Small intestine (tissue), 7 donors: ENCODE measurements around the gene DLX4. TPM values are rescaled to one million over a fixed set of nuclear protein-coding genes. Genes with fewer than 3 reads are reported as not detected.

Experiments used
- DNase-seq, 2 donors: peaks; one replicate each; pipeline versions ENCODE4 v3.0.0 to v3.0.0-alpha.2; 2013
- FAIRE-seq: peaks from 2 replicates; lab custom pipeline; 2012; peaks lifted over from hg19 to GRCh38; lab: Jason Lieb, UNC
- H3K27ac ChIP-seq, 3 donors: one replicate each; pipeline ENCODE4 v1.5.1; 2013; ENCODE audit warnings: low read length in 2 of 3, mild to moderate bottlenecking in 2 of 3, control low read depth in 1 of 3, inconsistent platforms in 1 of 3, low read depth in 1 of 3, moderate library complexity in 1 of 3
- H3K27me3 ChIP-seq, 3 donors: one replicate each; pipeline ENCODE4 v1.6.1; 2013; ENCODE audit warnings: low read length in 3 of 3, inconsistent platforms in 1 of 3; ENCODE audit not compliant: control insufficient read depth in 3 of 3, insufficient read depth in 3 of 3
- H3K36me3 ChIP-seq, 3 donors: one replicate each; pipeline ENCODE4 v1.6.1; 2013; ENCODE audit warnings: low read length in 3 of 3, inconsistent platforms in 1 of 3, low read depth in 1 of 3, mild to moderate bottlenecking in 1 of 3, moderate library complexity in 1 of 3; ENCODE audit not compliant: control insufficient read depth in 3 of 3, insufficient read depth in 2 of 3
- H3K4me1 ChIP-seq, 3 donors: one replicate each; pipeline ENCODE4 v1.6.1; 2013; ENCODE audit warnings: low read length in 2 of 3, inconsistent platforms in 1 of 3, low read depth in 1 of 3, mild to moderate bottlenecking in 1 of 3, moderate library complexity in 1 of 3; ENCODE audit not compliant: control insufficient read depth in 3 of 3, insufficient read depth in 2 of 3
- H3K4me3 ChIP-seq, 3 donors: one replicate each; pipeline ENCODE4 v1.5.1; 2013; ENCODE audit warnings: low read length in 3 of 3, control low read depth in 1 of 3, inconsistent platforms in 1 of 3, low read depth in 1 of 3, mild to moderate bottlenecking in 1 of 3, moderate library complexity in 1 of 3
- H3K9me3 ChIP-seq, 2 donors: one replicate each; pipeline ENCODE4 v1.6.1; 2013; ENCODE audit warnings: low read depth in 1 of 2, low read length in 1 of 2; ENCODE audit not compliant: control insufficient read depth in 2 of 2, insufficient read depth in 1 of 2
- WGBS, 3 donors: extraction: QIAGEN DNeasy Blood & Tissue Kit; methylation state at CpG; one replicate each; pipeline ENCODE4 v1.1.7; 2013; 5-methylcytosine and 5-hydroxymethylcytosine counted together
- polyA plus RNA-seq, 4 donors: library from polyadenylated mRNA; stranded (reverse) in 3 of 4; unstranded in 1 of 4; fragments of 200-250 nt in 3 of 4; fragments of 120-200 nt in 1 of 4; gene quantifications; one replicate each; pipeline versions ENCODE4 v1.2.1 to v1.2.3, GENCODE V29; 2013
- donor health status: healthy with polysubstance abuse.
- donor health status: control.
- donor health status: control.
- donor health status: Bipolar disorder and iron deficiency.
- donor health status: healthy.

The DLX4 gene
- polyA plus RNA-seq, 4 donors, result 1.3 to 4.0 TPM; not detected in 2

- no peak overlapping the region for H3K4me3 ChIP-seq
- H3K27ac ChIP-seq, result no peak overlapping the region
- WGBS, 3 donors, result 19 to 26% (median 24%) methylated on average over 1 of the region's 1 CpG
- DNase-seq (no peak), FAIRE-seq (no peak)
- no peaks in the 10 kb centered on the region for H3K4me1 ChIP-seq
- no peaks in the 10 kb centered on the region for H3K27me3 ChIP-seq
- H3K36me3 ChIP-seq, result no peaks in the 10 kb centered on the region
- H3K9me3 ChIP-seq, result peaks cover 2 to 36% of the 10 kb centered on the region in 2 donors
These were observed 45.6 kb downstream of the DLX4 start for GRCh38 chr17:50014471-50015088.

DNA sequence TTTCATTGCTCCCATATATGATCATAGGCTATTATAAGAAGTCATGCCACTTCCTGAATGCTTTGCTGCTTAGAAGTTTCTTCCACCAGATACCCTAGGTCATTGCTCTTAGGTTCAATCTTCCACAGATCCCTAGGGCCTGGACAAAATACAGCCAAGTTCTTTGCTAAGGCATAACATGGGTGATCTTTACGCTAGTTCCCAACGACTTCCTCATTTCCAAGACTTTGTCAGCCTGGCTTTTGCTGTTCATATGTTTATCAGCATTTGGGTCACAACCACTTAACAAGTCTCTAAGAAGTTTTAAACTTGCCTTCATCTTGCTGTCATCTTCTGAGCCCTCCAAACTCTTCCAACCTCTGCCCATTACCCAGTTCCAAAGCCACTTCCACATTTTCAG, 46.2 kb downstream of the DLX4 start:
- Histone ChIP-seq H3K27me3 (no peaks in the 10 kb centered on the region), H3K4me3 (no peak overlapping the region), H3K4me1 (no peaks in the 10 kb centered on the region), H3K9me3 (peaks cover 2 to 31% of the 10 kb centered on the region in 2 donors), H3K36me3 (no peaks in the 10 kb centered on the region), H3K27ac (no peak overlapping the region)
- FAIRE-seq (no peak), DNase-seq (no peak)
- 84 to 89% (median 87%) methylated on average over 2 of the region's 2 CpGs for WGBS, 3 donors

- no peak for FAIRE-seq
- no peaks in the 10 kb centered on the region for H3K36me3 ChIP-seq
These were observed 49.9 kb downstream of the DLX4 start for GRCh38 chr17:50018909-50019308.

GRCh38 chr17:50020841-50021599, 52.0 kb downstream of the DLX4 start:
- Histone ChIP-seq H3K4me3 (no peak overlapping the region), H3K36me3 (no peaks in the 10 kb centered on the region), H3K27ac (no peak overlapping the region), H3K9me3 (no peaks in the 10 kb centered on the region), H3K27me3 (no peaks in the 10 kb centered on the region), H3K4me1 (peaks cover 0 to 6% (median 0%) of the 10 kb centered on the region in 3 donors)
- 57 to 61% (median 57%) methylated on average over 13 of the region's 13 CpGs for WGBS, 3 donors
- FAIRE-seq, result no peak
- no peak for DNase-seq

More at GRCh38 chr17:50018909-50019308, 49.9 kb downstream of the DLX4 start:
- H3K27ac ChIP-seq, result no peak overlapping the region
- no peak overlapping the region for H3K4me3 ChIP-seq
- H3K27me3 ChIP-seq, result no peaks in the 10 kb centered on the region
- H3K9me3 ChIP-seq, result peaks cover 0 to 14% of the 10 kb centered on the region in 2 donors
- peaks cover 0 to 6% (median 0%) of the 10 kb centered on the region in 3 donors for H3K4me1 ChIP-seq
- 80 to 96% (median 95%) methylated on average over 1 of the region's 1 CpG for WGBS, 3 donors
- DNase-seq, result no peak

DNA sequence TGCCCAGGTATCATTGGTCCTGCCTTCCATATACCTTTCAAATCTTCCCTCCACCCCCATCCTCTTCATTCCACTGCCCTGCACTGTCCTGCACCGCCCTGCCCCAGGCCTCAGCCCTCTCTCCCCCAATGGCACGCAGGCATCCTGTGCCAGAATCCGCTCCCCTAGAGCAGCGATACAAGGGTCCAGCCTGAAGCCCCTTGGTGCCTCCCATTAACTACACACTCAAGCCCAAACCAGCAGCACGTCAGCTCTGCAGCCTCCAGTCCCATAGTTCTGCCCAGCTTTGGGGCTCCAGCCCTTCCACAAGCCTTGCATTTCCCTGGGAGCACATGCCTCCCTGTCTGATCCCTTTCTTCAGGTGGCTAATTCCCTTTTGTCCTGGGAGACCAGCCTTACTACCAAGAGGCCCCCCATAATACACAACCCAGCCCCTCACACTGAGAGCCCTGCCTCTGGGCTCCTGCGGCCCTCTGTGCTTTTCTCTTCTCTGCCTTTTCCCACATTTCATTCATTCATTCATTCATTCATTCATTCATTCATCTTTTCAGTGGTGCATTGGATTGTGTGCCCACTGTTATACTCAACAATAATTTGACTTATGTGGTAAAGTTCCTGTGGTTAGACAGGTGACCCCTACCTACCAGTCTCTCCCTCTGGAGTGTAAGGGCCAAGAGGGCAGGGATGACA, 52.8 kb downstream of the DLX4 start:
- no peak overlapping the region for H3K4me3 ChIP-seq
- H3K27me3 ChIP-seq, result no peaks in the 10 kb centered on the region
- FAIRE-seq (no peak), DNase-seq (no peak)
- peaks cover 0 to 6% (median 0%) of the 10 kb centered on the region in 3 donors for H3K4me1 ChIP-seq
- no peaks in the 10 kb centered on the region for H3K9me3 ChIP-seq
- WGBS, 3 donors, result 91 to 96% (median 92%) methylated on average over 6 of the region's 6 CpGs
- H3K36me3 ChIP-seq, result no peaks in the 10 kb centered on the region
- H3K27ac ChIP-seq, result no peak overlapping the region

GRCh38 chr17:50022463-50023130, 53.6 kb downstream of the DLX4 start:
- Histone ChIP-seq H3K36me3 (no peaks in the 10 kb centered on the region), H3K27me3 (peaks cover 0 to 4% (median 0%) of the 10 kb centered on the region in 3 donors), H3K9me3 (no peaks in the 10 kb centered on the region), H3K27ac (no peak overlapping the region), H3K4me3 (no peak overlapping the region), H3K4me1 (peaks cover 0 to 11% (median 0%) of the 10 kb centered on the region in 3 donors)
- no peak for FAIRE-seq
- WGBS, 3 donors, result 51 to 60% (median 54%) methylated on average over 6 of the region's 6 CpGs
- DNase-seq, result no peak

DNA sequence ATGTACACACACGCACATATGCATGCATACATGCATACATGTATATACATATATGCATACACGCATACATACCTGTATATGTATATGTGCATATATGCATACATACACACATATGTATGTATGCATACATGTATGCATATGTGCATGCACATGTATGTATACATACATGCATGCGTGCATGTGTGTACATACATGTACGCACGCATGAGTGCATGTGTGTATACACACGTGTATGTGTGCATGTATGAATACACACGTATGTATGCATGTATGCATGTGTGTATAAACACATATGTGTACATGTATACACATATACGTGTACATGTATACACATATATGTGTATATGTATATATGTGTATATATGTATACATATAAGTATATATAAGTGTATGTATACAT, 54.5 kb downstream of the DLX4 start:
- Histone ChIP-seq H3K4me1 (peaks cover 0 to 11% (median 0%) of the 10 kb centered on the region in 3 donors), H3K27me3 (peaks cover 0 to 12% (median 0%) of the 10 kb centered on the region in 3 donors), H3K4me3 (no peak overlapping the region), H3K36me3 (no peaks in the 10 kb centered on the region), H3K9me3 (no peaks in the 10 kb centered on the region), H3K27ac (no peak overlapping the region)
- no peak for DNase-seq
- 68 to 74% (median 68%) methylated on average over 8 of the region's 8 CpGs for WGBS, 3 donors
- no peak for FAIRE-seq
